Coronary artery (tissue), 2 donors: ENCODE measurements around the gene TRAPPC14.
A peak's percentile ranks its signal among the peaks of the same experiment; 100 is the strongest.

Experiments used
- DNase-seq: peaks from one replicate; pipeline ENCODE4 v3.0.0-alpha.2; 2017; ENCODE audit warnings: low spot score
- H3K27ac ChIP-seq, 2 donors: fragments of 200-600 bp; sonication (generic); one replicate each; pipeline ENCODE4 v1.5.1; 2016 to 2019
- H3K4me3 ChIP-seq: fragments of 200-600 bp; sonication (generic); 2 replicates; pipeline ENCODE4 v1.5.1; 2016; ENCODE audit warnings: mild to moderate bottlenecking, moderate library complexity
- CTCF ChIP-seq: fragments of 200-600 bp; sonication (generic); IDR thresholded peaks from one replicate; pipeline ENCODE4 v1.5.1; 2019; ENCODE audit warnings: antibody characterized with exemption

The TRAPPC14 gene

GRCh38 chr7:100156331-100157068 lies 2.0 kb downstream of the TRAPPC14 start:
- Histone ChIP-seq H3K4me3 (no peak overlapping the region), H3K27ac (peak overlapping the region in 1 of 2 donors; percentile 84)
- no peak for TF ChIP-seq CTCF
- DNase-seq = no peak

GRCh38 chr7:100155553-100156317 lies 2.8 kb downstream of the TRAPPC14 start:
- no peak for DNase-seq
- H3K4me3 ChIP-seq = no peak overlapping the region
- TF ChIP-seq CTCF = no peak
- no peak overlapping the region for H3K27ac ChIP-seq

- no peak for TF ChIP-seq CTCF
- H3K4me3 ChIP-seq = no peak overlapping the region
- H3K27ac ChIP-seq = no peak overlapping the region
- no peak for DNase-seq
Measured at GRCh38 chr7:100154651-100155491, 3.7 kb downstream of the TRAPPC14 start.

- DNase-seq = no peak
- H3K4me3 ChIP-seq = no peak overlapping the region
- no peak overlapping the region for H3K27ac ChIP-seq
- no peak for TF ChIP-seq CTCF
Measured at GRCh38 chr7:100153708-100154535, 4.6 kb downstream of the TRAPPC14 start.

GRCh38 chr7:100152937-100153666 lies 5.4 kb downstream of the TRAPPC14 start:
- no peak for TF ChIP-seq CTCF
- no peak for DNase-seq
- Histone ChIP-seq H3K4me3 (no peak overlapping the region), H3K27ac (no peak overlapping the region)

- Histone ChIP-seq H3K4me3 (no peak overlapping the region), H3K27ac (no peak overlapping the region)
- DNase-seq = no peak
- no peak for TF ChIP-seq CTCF
Measured at GRCh38 chr7:100152404-100152803, 6.1 kb downstream of the TRAPPC14 start.
